Right lobe of liver (tissue), 6 donors: ENCODE results near the gene DPP10. TPM values are rescaled to one million over a fixed set of nuclear protein-coding genes. Genes with fewer than 3 reads are reported as not detected.
"Not testable (repeated sequence)": the region's sequence is repeated elsewhere in the genome, so short reads cannot be mapped to it uniquely, and the experiment has no call there.

Experiments used
- ATAC-seq, 4 donors: fragments of 200-7000 bp; cut with Tn5 transposase; one replicate each; pipeline ENCODE4 v1.9.1; 2020; ENCODE audit warnings: mild to moderate bottlenecking in 4 of 4, moderate library complexity in 4 of 4
- DNase-seq, 3 donors: peaks; one replicate each; pipeline ENCODE4 v3.0.0-alpha.2; 2020
- H3K27ac ChIP-seq, 3 donors: fragments of 200-600 bp; one replicate each; pipeline ENCODE4 v1.8.0; 2022
- H3K27me3 ChIP-seq, 2 donors: fragments of 200-600 bp; one replicate each; pipeline ENCODE4 v1.8.0; 2022
- H3K36me3 ChIP-seq, 4 donors: fragments of 200-600 bp; sonication (generic) in 1 of 4; one replicate each; pipeline versions ENCODE4 v1.5.1 to v1.8.0; 2017 to 2022; ENCODE audit warnings: control low read depth in 1 of 4
- H3K4me1 ChIP-seq, 4 donors: fragments of 200-600 bp; sonication (generic) in 1 of 4; one replicate each; pipeline versions ENCODE4 v1.5.1 to v1.8.0; 2017 to 2022; ENCODE audit warnings: control low read depth in 1 of 4
- H3K4me3 ChIP-seq, 3 donors: fragments of 200-600 bp; one replicate each; pipeline ENCODE4 v1.8.0; 2022
- H3K9me3 ChIP-seq, 4 donors: fragments of 200-600 bp; sonication (generic) in 1 of 4; one replicate each; pipeline versions ENCODE4 v1.5.1 to v1.8.0; 2017 to 2022; ENCODE audit warnings: control low read depth in 1 of 4
- POLR2A ChIP-seq: fragments of 450-650 bp; IDR thresholded peaks from one replicate; pipeline ENCODE4 v1.6.1; 2017; ENCODE audit warnings: antibody characterized with exemption, mild to moderate bottlenecking
- WGBS: methylation state at CpG from one replicate; pipeline ENCODE4 v1.1.6; 2018; ENCODE audit warnings: low coverage, low lambda C conversion rate; ENCODE audit not compliant: insufficient coverage; ENCODE audit errors: missing lambda C conversion rate; 5-methylcytosine and 5-hydroxymethylcytosine counted together
- intact Hi-C, 2 donors: fragments of 100-400 bp; cut with DNase I; formaldehyde crosslinking; loops; one replicate each; pipeline versions ENCODE4 v1.11.2 to v1.14.1; 2022
- long read RNA-seq: library from polyadenylated mRNA; unstranded; transcript quantifications from one replicate; pipeline ENCODE4 v2.0.0, GENCODE V29; 2019
- total RNA-seq, 6 experiments: library from RNA; depleted of rRNA in 2 of 6; stranded (reverse); fragments of >200 nt in 2 of 6; fragmentation: NEBNext Ultra II Directional in 3 of 6; extraction: Animal tissue kit (Norgen Biotek cat#: 25700) in 3 of 6; gene quantifications; one replicate each; pipeline versions ENCODE4 v1.1.0 to v1.2.4, GENCODE V29; 2016 to 2023
- TF ChIP-seq, protein P1 (sequence below), 4 donors: fragments of 200-600 bp in 3 of 4; fragments of 450-650 bp in 1 of 4; IDR thresholded peaks; one replicate each; pipeline versions ENCODE4 v1.5.1 to v1.8.0; 2016 to 2022; ENCODE audit warnings: antibody characterized with exemption in 4 of 4, mild to moderate bottlenecking in 2 of 4
- donor health status: DM: no; HTN: yes; CAD: no.
- donor health status: DM: no; HTN: no; CAD: no.
- donor health status: DM: no; HTN: no; CAD: no.
- donor health status: DM: no; HTN: yes; CAD: no.
- donor health status: DM: no; HTN: yes; CAD: no.

DPP10 gene
- total RNA-seq = under 1 TPM in 4 of 6 experiments, not detected in 2; 0.09 to 0.19 (median 0.15) TPM
- long read RNA-seq = 0 reads

- no peak for DNase-seq
- WGBS = 6% methylated on average over 5 of the region's 5 CpGs
- Histone ChIP-seq H3K27me3 (no peaks in the 10 kb centered on the region), H3K4me3 (no peak within 1 kb of the TSS), H3K9me3 (no peaks in the 10 kb centered on the region), H3K36me3 (no peaks in the 10 kb centered on the region), H3K4me1 (no peaks in the 10 kb centered on the region), H3K27ac (no peak within 1 kb of the TSS)
- intact Hi-C loops = no loop called here
- no peak for TF ChIP-seq POLR2A
- TF ChIP-seq, protein P1, sequence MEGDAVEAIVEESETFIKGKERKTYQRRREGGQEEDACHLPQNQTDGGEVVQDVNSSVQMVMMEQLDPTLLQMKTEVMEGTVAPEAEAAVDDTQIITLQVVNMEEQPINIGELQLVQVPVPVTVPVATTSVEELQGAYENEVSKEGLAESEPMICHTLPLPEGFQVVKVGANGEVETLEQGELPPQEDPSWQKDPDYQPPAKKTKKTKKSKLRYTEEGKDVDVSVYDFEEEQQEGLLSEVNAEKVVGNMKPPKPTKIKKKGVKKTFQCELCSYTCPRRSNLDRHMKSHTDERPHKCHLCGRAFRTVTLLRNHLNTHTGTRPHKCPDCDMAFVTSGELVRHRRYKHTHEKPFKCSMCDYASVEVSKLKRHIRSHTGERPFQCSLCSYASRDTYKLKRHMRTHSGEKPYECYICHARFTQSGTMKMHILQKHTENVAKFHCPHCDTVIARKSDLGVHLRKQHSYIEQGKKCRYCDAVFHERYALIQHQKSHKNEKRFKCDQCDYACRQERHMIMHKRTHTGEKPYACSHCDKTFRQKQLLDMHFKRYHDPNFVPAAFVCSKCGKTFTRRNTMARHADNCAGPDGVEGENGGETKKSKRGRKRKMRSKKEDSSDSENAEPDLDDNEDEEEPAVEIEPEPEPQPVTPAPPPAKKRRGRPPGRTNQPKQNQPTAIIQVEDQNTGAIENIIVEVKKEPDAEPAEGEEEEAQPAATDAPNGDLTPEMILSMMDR (IDR thresholded peaks at IDR 0.05) = no peak
- peak in 1 of 4 donors; percentile 42 for ATAC-seq
Measured at GRCh38 chr2:114442510-114442909, at the start of gene DPP10. TSS of gene DPP10 (plus strand) at chr2:114442641.

DNA sequence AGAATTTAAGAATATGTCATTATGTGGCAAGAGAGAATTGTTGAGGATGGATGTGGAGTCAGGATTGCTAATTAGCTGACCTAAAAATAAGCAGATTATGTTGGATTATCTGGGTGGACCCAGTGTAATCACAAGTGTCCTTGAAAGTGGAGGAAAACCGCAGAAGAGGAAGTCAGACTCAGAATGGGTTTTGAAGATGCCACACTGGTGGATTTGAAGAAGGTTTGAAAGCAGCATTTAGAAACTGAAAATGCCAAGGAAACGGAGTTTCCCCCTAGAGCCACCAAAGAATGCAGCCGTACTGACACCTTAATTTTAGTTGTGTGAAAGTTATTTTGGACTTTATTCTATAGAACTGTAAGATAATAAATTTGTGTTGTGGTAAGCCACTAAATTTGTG is 41.6 kb upstream of the DPP10 start:
- no peaks in the 10 kb centered on the region for H3K27me3 ChIP-seq
- H3K4me1 ChIP-seq = no peaks in the 10 kb centered on the region
- no peak overlapping the region for H3K27ac ChIP-seq
- no peak overlapping the region for H3K4me3 ChIP-seq
- intact Hi-C loops = no loop called here
- DNase-seq (no peak), ATAC-seq (no peak)
- WGBS = 54% methylated on average over 3 of the region's 3 CpGs
- no peaks in the 10 kb centered on the region for H3K9me3 ChIP-seq
- no peak for TF ChIP-seq POLR2A
- TF ChIP-seq, protein P1 (IDR thresholded peaks at IDR 0.05) = no peak
- H3K36me3 ChIP-seq = no peaks in the 10 kb centered on the region

DNA sequence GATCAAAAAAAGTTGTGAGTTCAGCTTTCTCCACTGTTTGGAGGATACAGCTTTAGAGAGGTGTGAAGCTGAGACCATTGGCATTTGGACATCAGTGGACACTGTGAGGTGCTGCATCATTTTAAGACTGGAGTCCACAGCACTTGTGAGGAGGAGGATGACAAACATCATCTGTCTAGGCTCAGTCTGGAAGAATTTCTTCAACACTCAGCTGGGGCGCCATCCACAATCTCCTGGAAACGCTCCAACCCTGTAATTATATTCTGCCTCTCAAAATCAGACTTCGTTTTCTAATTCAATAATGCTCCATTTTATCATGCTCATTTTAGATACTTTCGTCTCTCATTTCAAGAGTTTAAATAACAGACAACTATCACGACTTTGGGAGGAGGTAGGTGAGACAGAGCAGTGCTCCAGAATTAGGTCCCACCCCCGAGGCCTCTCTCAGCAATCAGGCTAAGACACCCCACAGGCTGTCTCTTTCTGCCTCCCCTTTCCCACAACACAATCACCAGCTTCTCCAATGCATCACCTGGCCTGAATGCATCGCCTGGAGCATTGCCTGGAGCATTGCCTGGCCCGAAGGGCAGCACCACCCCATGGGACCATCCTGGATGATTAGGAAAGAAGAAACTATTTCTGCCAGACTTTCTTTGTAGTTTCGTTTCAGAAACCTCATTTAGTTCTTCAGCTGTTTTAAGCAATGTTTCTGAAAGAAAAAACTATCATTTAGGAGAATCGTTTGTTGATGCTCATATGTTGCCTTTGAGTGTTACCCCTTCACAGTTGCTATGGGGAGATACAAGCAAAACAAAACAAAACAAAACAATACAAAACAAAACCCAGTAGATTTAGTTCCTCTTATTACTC is 37.0 kb upstream of the DPP10 start:
- no peaks in the 10 kb centered on the region for H3K36me3 ChIP-seq
- no peak for DNase-seq
- no peaks in the 10 kb centered on the region for H3K27me3 ChIP-seq
- no peaks in the 10 kb centered on the region for H3K4me1 ChIP-seq
- WGBS = 40% methylated on average over 7 of the region's 10 CpGs
- no peak overlapping the region for H3K27ac ChIP-seq
- no peaks in the 10 kb centered on the region for H3K9me3 ChIP-seq
- no peak overlapping the region for H3K4me3 ChIP-seq
- intact Hi-C loops = no loop called here
- ATAC-seq = no peak
- TF ChIP-seq POLR2A = no peak
- TF ChIP-seq, protein P1 (IDR thresholded peaks at IDR 0.05) = no peak

DNA sequence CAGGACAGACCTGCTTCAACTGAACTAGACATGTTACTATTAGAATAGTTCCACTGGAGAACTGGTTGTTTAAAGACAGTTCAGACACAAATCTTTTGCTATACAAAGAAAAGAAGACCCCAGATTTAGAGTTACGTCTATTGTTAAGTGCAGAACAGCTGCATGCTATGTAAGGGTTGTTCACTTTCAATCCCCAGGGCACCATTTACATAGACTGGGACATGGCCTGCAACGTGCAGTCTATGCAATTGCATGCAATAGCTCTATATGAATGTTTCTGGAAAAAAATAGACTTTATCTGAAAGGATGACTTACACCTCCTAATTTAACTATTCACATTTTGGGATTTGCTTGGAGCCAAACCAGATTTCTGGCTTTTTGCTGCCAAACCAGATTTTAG is 36.1 kb upstream of the DPP10 start:
- no peak for DNase-seq
- Histone ChIP-seq H3K4me1 (no peaks in the 10 kb centered on the region), H3K36me3 (no peaks in the 10 kb centered on the region), H3K27ac (no peak overlapping the region), H3K9me3 (no peaks in the 10 kb centered on the region), H3K27me3 (no peaks in the 10 kb centered on the region), H3K4me3 (no peak overlapping the region)
- no peak for TF ChIP-seq POLR2A
- TF ChIP-seq, protein P1 (IDR thresholded peaks at IDR 0.05) = no peak
- ATAC-seq = no peak
- WGBS = 52% methylated on average over 2 of the region's 2 CpGs
- intact Hi-C loops = no loop called here

GRCh38 chr2:114407353-114407752 is 35.1 kb upstream of the DPP10 start:
- intact Hi-C loops, H3K36me3 ChIP-seq, H3K4me1 ChIP-seq, H3K27me3 ChIP-seq, H3K9me3 ChIP-seq, H3K4me3 ChIP-seq, H3K27ac ChIP-seq, ATAC-seq, DNase-seq: not testable (repeated sequence)
- 77% methylated on average over 3 of the region's 5 CpGs for WGBS
